Glutamatergic neuron (in vitro differentiated cells): ENCODE measurements around the gene MED20. TPM values are rescaled to one million over a fixed set of nuclear protein-coding genes. Genes with fewer than 3 reads are reported as not detected.

ENCODE experiments used
- DNase-seq: peaks from one replicate; pipeline ENCODE4 v3.0.0; 2022
- H3K27ac Mint-ChIP-seq: one replicate; pipeline ENCODE4 v1.8.0; 2020; ENCODE audit warnings: mild to moderate bottlenecking, mixed read lengths, inconsistent platforms; ENCODE audit not compliant: unreplicated experiment
- H3K27me3 Mint-ChIP-seq: one replicate; pipeline ENCODE4 v1.8.0; 2020; ENCODE audit warnings: mild to moderate bottlenecking, moderate library complexity, mixed read lengths, inconsistent platforms; ENCODE audit not compliant: unreplicated experiment
- H3K36me3 Mint-ChIP-seq: one replicate; pipeline ENCODE4 v1.8.0; 2020; ENCODE audit warnings: mild to moderate bottlenecking, mixed read lengths, inconsistent platforms; ENCODE audit not compliant: unreplicated experiment
- H3K4me1 Mint-ChIP-seq: one replicate; pipeline ENCODE4 v1.8.0; 2020; ENCODE audit warnings: mild to moderate bottlenecking, low read depth, mixed read lengths, inconsistent platforms; ENCODE audit not compliant: unreplicated experiment
- H3K4me3 Mint-ChIP-seq: one replicate; pipeline ENCODE4 v1.8.0; 2020; ENCODE audit warnings: mild to moderate bottlenecking, mixed read lengths, inconsistent platforms; ENCODE audit not compliant: unreplicated experiment
- H3K9me3 Mint-ChIP-seq: one replicate; pipeline ENCODE4 v1.8.0; 2020; ENCODE audit warnings: mild to moderate bottlenecking, moderate library complexity, mixed read lengths, inconsistent platforms; ENCODE audit not compliant: unreplicated experiment
- total RNA-seq: library from RNA; stranded (reverse); fragmentation: NEBNext Ultra II Directional; extraction: Animal tissue kit (Norgen Biotek cat#: 25700); gene quantifications from one replicate; pipeline ENCODE4 v1.2.1, GENCODE V29; 2021; ENCODE audit not compliant: unreplicated experiment
- TF ChIP-seq, protein P1 (sequence below): fragments of 200-600 bp; sonication (generic); IDR thresholded peaks from one replicate; pipeline ENCODE4 v1.5.0; 2021; ENCODE audit not compliant: partially characterized antibody, unreplicated experiment

Gene MED20
- total RNA-seq, 1 donor from 2014 or later = 30.9 TPM

DNA sequence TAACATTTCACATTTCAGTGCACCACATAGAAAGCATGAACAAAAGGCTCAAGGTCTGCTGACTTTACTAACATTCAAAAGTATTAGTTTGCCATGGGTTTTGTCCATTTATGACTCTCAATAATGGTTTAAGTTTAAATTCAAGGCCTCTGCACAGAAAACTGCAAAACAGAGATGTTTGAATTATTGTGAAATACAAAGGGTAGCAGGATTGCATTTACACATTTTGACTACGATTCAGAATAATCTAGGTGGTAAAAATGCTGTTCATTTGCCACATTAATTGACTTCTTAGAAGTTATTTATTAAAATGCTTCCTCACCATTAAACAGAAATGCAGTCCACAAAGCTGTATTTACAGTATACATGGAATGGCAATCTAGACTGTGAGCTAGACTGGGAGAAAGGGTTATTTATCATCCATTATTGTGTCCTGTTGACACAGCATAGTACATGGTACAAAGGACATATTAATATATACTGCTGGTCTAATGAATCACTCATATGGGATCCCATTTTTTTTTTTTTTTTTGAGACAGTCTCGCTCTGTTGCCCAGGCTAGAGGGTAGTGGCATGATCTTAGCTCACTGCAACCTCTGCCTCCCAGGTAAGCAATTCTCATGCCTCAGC lies 43.8 kb downstream of the MED20 start:
- no peak overlapping the region for H3K27ac Mint-ChIP-seq
- no peaks in the 10 kb centered on the region for H3K9me3 Mint-ChIP-seq
- no peaks in the 10 kb centered on the region for H3K36me3 Mint-ChIP-seq
- no peak for DNase-seq
- TF ChIP-seq, protein P1, sequence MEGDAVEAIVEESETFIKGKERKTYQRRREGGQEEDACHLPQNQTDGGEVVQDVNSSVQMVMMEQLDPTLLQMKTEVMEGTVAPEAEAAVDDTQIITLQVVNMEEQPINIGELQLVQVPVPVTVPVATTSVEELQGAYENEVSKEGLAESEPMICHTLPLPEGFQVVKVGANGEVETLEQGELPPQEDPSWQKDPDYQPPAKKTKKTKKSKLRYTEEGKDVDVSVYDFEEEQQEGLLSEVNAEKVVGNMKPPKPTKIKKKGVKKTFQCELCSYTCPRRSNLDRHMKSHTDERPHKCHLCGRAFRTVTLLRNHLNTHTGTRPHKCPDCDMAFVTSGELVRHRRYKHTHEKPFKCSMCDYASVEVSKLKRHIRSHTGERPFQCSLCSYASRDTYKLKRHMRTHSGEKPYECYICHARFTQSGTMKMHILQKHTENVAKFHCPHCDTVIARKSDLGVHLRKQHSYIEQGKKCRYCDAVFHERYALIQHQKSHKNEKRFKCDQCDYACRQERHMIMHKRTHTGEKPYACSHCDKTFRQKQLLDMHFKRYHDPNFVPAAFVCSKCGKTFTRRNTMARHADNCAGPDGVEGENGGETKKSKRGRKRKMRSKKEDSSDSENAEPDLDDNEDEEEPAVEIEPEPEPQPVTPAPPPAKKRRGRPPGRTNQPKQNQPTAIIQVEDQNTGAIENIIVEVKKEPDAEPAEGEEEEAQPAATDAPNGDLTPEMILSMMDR = no peak
- no peaks in the 10 kb centered on the region for H3K27me3 Mint-ChIP-seq
- no peak overlapping the region for H3K4me3 Mint-ChIP-seq
- no peaks in the 10 kb centered on the region for H3K4me1 Mint-ChIP-seq

- H3K27ac Mint-ChIP-seq = no peak overlapping the region
Observed at GRCh38 chr6:41874741-41875140, 46.2 kb downstream of the MED20 start.

GRCh38 chr6:41872147-41872546 lies 48.8 kb downstream of the MED20 start:
- Mint-ChIP-seq H3K4me1 (no peaks in the 10 kb centered on the region), H3K27ac (no peak overlapping the region), H3K4me3 (no peak overlapping the region), H3K27me3 (no peaks in the 10 kb centered on the region), H3K9me3 (no peaks in the 10 kb centered on the region), H3K36me3 (no peaks in the 10 kb centered on the region)
- TF ChIP-seq, protein P1 = no peak
- no peak for DNase-seq

More at GRCh38 chr6:41874741-41875140, 46.2 kb downstream of the MED20 start:
- Mint-ChIP-seq H3K9me3 (no peaks in the 10 kb centered on the region), H3K4me1 (no peaks in the 10 kb centered on the region), H3K36me3 (no peaks in the 10 kb centered on the region), H3K4me3 (no peak overlapping the region), H3K27me3 (no peaks in the 10 kb centered on the region)
- TF ChIP-seq, protein P1 = no peak
- no peak for DNase-seq

DNA sequence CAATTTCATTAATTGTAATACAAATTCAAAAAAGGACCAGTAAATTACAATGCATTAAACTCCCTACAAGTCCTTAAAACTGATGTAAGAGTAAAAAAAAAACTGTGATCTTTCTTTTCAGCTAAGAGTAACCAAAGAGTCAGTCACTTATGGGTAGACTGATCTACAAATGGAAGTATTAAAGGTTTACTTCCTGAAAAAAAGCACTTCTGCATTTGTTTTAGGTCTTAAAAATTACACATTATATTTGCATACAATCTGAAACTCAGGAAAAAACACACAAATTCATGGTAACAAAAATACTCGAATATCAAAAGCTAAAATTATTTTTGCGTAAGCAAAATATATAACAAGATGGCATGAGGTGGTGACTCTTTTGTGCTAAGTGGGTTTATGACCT lies 49.2 kb downstream of the MED20 start:
- TF ChIP-seq, protein P1 = no peak
- H3K4me1 Mint-ChIP-seq = no peaks in the 10 kb centered on the region
- H3K4me3 Mint-ChIP-seq = no peak overlapping the region
- no peak overlapping the region for H3K27ac Mint-ChIP-seq
- no peaks in the 10 kb centered on the region for H3K36me3 Mint-ChIP-seq
- H3K27me3 Mint-ChIP-seq = no peaks in the 10 kb centered on the region
- H3K9me3 Mint-ChIP-seq = no peaks in the 10 kb centered on the region
- DNase-seq = no peak

GRCh38 chr6:41859356-41859755 lies 61.6 kb downstream of the MED20 start:
- no peak overlapping the region for H3K27ac Mint-ChIP-seq
- TF ChIP-seq, protein P1 = no peak
- no peaks in the 10 kb centered on the region for H3K4me1 Mint-ChIP-seq
- no peaks in the 10 kb centered on the region for H3K9me3 Mint-ChIP-seq
- H3K4me3 Mint-ChIP-seq = no peak overlapping the region
- no peak for DNase-seq
- no peaks in the 10 kb centered on the region for H3K27me3 Mint-ChIP-seq
- no peaks in the 10 kb centered on the region for H3K36me3 Mint-ChIP-seq
